NCI-H146 treated with DMSO at 0.1 percent for 48 hours (cell line): ENCODE results near the gene SLC1A6.
"Not testable (repeated sequence)": the region's sequence is repeated elsewhere in the genome, so short reads cannot be mapped to it uniquely, and the experiment has no call there.

ENCODE experiments used
- DNase-seq: peaks from one replicate; lab custom pipeline; 2025; ENCODE audit not compliant: unreplicated experiment; lab: John Stamatoyannopoulos, UW

The SLC1A6 gene

DNA sequence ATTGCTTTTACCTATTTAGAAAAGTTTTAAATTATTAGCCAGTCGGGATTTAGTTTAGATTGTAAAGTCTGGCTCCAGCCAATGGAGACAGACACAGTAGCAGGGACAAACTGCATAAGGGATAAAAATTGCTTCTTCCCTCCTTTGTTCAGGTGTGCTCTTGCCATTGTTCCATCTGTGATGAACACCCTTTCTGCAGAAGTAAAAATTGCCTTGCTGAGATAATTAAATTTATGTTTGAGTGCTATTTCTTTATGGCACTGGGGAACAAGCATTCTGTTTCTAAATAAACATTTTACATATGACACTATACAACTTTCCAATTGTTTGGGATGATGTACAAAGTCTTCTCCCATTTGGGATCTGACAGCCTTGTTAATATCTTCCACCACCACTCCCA, 20.4 kb downstream of the SLC1A6 start:
- no peak for DNase-seq

DNA sequence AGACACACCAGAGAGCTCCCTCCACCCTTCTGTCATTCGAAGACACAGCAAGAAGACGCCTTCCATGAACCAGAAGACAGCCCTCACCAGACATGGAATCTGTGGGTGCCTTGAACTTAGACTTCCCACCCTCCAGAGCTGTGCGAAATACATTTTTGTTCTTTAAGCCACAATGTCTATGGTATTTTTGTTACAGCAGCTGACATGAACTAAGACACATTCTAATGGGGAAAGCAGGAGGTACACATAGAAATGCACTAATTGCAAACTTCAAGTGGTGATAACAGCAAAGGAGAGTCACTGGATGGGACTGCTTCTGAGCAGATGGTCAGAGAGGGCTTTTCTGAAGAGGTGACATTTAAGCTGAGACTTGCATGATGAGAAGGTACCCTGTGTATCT, 22.2 kb downstream of the SLC1A6 start:
- no peak for DNase-seq

DNA sequence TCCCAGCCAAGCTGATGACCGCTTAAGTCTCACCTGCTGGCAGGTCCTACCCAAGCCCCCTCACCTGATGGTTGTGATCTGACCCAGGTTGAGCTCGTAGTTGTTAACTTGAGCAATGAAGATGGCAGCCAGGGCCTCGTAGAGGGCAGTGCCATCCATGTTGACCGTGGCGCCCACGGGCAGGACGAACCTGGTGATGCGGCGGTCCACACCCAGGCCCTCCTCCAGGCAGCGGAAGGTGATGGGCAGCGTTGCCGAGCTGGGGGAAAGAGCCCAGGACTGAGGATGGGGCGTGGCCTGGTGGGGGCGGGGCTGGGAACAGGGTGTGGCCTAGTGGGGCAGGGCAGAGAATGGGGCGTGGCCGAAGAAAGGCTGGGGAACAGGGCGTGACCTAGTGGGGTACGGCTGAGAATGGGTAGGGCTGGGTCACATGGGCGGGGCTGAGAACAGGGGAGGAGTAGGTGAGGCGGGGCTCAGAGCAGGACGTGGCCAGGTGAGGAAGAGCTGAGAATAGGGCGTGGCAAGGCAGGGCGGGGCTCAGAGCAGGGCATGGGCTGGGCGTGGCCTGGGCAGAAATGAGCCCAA, 25.5 kb downstream of the SLC1A6 start:
- no peak for DNase-seq

DNA sequence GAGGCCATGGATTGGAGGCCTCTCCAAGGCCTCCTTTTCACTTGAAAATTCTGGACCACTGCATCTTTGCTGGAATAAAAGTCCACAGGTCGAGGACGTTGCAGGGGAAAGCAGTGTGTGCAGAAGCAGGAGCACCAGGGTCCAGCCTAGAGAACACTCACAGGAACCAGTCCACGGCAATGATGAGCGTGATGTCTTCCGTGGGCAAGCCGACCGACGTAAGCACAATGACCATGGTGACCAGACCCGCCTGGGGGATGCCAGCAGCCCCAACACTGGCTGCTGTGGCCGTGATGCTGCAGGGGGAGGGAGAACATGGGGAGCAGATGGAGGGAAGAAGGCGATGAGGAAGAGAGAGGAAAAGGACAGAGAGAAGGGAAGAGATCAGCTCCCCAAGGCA, 26.9 kb downstream of the SLC1A6 start:
- no peak for DNase-seq

DNA sequence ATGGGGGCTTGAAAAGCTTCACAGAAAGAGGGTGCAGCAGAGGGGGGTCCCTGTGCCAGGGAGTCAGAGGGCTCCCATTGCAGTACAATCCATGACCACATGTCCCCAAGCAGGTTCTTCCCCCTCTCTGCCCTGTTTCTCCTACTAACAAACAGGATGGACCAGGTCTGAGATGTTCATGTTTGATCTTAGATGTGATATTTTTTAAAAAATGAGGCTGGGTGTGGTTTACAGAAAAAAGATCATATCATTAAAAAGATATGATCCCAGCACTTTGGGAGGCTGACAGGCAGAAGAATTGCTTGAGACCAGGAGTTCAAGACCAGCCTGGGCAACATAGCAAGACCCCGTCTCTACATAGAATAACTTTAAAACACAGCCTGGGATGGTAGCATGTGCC, 29.2 kb downstream of the SLC1A6 start:
- no peak for DNase-seq

DNA sequence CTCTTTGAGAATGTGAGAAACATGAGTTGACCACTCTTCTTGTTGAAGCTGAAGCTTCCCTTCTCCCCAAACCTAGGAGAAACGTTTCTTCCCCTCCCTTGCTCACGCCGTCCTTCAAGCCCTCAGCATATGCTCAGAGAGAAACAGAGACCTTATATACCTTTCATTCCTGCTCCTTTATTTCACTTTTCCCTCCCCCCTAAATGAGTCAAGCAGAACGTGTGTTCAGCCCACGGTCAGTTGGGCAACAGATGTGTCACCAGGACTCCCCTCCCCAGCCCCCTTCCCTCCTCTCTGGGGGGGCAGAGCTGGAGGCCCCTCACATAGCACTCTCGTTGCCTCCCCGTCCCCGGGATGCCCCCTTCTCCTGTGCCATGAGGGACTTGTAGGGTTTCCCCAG, 29.8 kb downstream of the SLC1A6 start:
- DNase-seq, result no peak

DNA sequence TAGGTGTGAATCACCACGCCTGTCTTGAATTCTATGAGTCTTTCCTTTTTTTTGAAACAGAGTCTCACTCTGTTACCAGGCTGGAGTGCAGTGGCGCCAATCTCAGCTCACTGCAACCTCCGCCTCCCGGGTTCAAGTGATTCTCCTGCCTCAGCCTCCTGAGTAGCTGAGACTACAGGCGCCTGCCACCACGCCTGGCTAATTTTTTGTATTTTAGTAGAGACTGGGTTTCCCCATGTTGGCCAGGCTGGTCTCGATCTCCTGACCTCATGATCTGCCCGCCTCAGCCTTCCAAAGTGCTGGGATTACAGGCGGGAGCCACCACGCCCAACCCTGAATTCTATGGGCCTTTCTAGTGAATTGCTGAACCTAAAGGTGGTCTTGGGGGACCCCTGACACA, 30.3 kb downstream of the SLC1A6 start:
- DNase-seq, result not testable (repeated sequence)

DNA sequence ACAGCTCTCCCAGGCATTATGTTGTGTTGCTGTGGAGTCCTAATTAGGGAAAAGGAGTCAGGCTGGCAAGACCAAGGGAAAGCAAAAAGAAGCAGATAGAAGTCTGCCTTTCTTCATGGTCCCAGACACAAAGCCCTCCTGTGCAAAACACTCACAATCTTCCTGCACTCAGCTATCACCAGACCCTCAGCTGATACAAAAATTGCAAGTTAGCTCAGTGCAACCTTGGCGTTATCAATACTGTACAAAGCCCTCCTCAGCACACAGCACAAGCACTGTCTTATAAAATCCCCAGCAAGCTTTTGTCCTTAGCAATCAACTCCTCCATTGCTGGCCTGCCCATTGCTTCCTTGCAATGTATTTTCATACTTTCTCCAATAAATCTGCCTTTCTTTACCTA, 35.2 kb downstream of the SLC1A6 start:
- DNase-seq, result no peak

DNA sequence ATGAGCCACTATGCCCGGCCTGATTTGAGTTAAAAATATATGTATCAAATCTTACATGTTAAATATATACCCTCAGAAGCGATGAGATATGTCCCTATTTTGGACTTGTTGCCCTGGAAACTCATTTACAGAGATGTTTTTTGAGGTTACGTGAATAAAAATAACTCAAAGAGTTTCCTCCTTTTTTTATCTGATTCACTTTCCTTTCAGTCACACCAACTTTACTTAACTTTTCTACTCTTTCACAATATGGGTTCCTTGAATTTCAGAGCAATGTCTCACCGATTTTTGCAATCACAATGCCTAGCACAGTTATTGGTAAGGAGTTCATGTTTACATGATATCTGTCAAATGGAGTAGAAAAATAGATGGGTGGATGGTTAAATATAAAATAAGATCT, 36.1 kb downstream of the SLC1A6 start:
- no peak for DNase-seq

DNA sequence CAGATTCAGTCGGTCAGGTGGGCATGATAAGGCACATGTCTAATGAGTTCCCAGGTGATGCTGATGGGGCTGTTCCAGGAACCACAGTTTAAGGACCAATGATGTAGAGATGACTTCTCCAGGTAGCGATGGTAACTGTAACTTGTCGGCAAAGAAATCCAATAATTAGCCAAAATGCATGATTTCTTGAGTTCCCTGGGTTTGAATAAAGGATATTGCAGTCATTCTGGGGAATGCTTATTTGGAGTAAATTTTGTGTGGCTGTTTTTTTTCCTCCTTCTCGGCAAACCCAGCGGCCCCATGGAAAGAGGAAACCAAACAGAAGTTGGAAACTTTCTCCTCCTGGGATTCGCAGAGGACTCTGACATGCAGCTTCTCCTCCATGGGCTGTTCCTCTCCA, 38.5 kb downstream of the SLC1A6 start, which contains the start of gene OR7C2:
Gene OR7C2 (plus strand): TSS at position 301 of the 400 bp plus-strand sequence. CDS start 0 bp downstream, at position 301.
- DNase-seq, result no peak

DNA sequence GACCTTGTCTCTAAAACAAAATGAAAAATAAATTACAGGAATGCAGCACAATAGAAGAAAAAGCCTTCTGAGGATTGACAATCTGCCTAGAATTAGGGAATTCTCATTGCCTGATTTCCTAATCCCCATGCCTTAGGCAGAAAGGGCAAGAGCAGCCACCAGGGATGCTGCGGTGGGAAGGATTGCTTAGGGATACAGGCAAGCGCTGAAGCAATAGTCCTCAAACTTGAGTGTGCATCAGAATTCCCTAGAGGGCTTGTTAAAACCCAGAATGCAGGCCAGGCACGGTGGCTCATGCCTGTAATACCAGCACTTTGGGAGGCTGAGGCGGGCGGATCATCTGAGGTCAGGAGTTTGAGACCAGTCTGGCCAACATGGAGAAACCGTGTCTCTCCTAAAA, 39.4 kb downstream of the SLC1A6 start:
- no peak for DNase-seq

DNA sequence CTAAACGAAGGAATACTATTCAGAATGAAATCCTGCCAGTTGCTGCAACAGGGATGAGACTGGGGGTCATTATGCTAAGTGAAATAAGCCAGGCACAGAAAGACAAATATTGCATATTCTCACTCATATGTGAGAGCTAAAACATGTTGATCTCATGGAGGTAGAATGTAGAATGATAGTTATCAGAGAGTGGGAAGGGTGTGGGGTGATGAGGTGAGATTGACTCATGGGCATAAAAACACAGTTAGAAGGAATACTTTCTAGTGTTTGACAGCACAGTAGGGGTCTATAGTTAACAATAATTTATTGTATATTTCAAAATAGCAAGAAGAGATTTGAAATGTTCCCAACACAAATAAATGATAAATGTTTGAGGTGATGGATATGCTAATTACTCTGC, 46.2 kb downstream of the SLC1A6 start:
- no peak for DNase-seq

DNA sequence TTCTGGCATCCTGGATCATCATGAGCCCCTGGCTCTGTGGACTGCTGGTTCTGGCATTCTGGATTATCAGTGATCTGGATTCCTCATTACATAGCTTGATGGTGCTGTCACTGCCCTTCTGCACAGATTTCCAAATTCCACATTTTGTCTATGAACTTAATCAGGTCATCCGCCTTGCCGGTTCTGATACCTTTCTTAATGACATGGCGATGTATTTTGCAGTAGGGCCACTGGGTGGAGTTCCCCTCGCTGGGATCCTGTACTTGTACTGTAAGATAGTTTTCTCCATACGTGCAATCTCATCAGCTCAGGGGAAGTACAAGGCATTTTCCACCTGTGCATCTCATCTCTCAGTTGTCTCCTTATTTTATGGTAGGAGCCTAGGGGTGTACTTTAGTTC, 62.8 kb downstream of the SLC1A6 start:
- no peak for DNase-seq

DNA sequence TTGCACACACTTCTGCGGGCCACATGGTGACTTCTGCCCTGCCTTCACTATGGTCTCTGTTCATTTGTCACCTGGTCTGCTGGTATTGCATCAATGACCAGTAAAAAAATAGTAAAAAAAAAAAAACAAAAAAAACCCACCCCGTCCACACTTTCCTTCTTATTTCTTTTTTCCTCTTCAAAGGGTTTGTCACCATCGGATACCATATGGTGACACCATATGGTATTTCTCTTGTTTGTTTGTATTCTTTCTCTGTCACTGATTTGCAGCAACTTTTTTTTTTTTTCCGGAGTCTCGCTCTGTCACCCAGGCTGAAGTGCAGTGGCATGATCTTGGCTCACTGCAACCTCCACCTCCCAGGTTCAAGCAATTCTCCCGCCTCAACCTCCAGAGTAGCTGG, 64.5 kb downstream of the SLC1A6 start:
- DNase-seq, result no peak

DNA sequence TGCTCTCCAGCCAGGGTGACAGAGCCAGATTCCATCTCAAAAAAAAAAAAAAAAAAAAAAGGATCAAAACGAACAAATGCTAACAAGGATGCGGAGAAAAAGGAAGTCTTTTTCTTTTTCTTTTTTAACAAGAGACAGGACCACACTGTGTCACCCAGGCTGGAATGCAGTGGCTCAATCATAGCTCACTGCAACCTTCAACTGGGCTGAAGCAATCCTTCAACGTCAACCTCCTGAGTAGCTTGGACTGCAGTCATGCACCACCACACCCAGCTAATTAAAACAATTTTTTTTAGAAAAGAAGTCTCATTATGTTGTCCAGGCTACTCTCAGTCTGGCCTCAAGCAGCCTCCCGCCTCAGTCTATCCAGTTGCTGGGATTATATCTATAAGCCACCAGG, 73.0 kb downstream of the SLC1A6 start:
- DNase-seq, result no peak

DNA sequence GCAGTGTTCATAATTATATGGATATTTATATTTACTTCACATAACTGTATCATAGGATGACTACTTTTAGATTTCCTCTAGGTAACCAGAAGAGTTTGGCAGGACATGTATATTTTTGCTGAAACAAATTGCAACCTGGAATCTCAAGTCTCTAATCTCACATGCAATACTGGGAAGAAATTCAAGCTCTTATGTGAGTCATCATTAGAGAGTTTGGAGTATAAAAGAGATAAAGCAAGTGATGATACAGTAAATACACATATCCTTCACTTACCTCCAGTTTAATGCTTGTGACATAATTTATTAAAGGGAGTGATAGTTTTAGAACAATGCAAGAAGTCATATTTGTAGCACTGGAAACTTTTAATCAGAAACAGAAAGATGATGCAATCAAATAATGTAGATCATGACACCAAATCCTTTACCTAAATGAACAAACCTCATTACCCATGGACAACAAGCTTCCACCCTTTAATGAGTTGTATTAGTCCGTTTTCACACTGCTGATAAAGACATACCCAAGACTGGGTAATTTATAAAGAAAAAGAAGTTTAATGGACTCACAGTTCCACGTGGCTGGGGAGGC, 77.9 kb downstream of the SLC1A6 start:
- no peak for DNase-seq
